MM.1S (cell line): ENCODE measurements around the gene ZDHHC13.

ENCODE experiments used
- CTCF ChIP-seq: fragments of 300-600 bp; sonication (generic); IDR thresholded peaks from 2 replicates; pipeline ENCODE4 v1.5.1; 2016; ENCODE audit warnings: antibody characterized with exemption, low read length, mixed read lengths
- EZH2 ChIP-seq: fragments of 300-600 bp; sonication (generic); optimal IDR thresholded peaks from 2 replicates; pipeline ENCODE3; 2017; ENCODE audit warnings: low read depth, mild to moderate bottlenecking, antibody characterized with exemption, low read length, mixed read lengths
- EZH2phosphoT487 ChIP-seq: fragments of 300-600 bp; sonication (generic); IDR thresholded peaks from 2 replicates; pipeline ENCODE4 v1.6.1; 2018; ENCODE audit warnings: antibody characterized with exemption, low read length

DNA sequence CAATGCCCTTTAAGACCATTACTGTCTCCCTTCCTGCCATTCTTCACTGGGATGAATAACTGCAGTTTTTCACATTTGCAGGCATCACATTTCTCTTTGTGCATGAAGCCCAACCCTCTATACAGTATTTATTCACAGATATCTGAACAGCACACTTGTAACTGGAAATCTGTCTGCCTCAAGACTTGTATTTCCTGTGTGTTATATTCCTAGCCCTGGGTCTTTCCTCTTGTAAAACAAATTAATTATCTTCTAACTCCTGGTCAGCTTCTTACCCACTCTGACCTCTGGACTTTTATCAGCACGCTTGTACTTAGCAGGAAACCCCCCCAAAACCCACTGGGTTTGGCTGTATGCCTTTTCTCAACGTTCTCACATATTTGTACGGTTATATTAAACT, 82.8 kb downstream of the ZDHHC13 start:
- no peak for TF ChIP-seq CTCF
- TF ChIP-seq EZH2phosphoT487: no peak
- TF ChIP-seq EZH2: no peak
